Progenitor cell of endocrine pancreas (in vitro differentiated cells): Measurements from ENCODE around the gene TMEM132D. TPM values are rescaled to one million over a fixed set of nuclear protein-coding genes. Genes with fewer than 3 reads are reported as not detected.

ENCODE experiments used
- DNase-seq: peaks from one replicate; pipeline ENCODE4 v3.0.0; 2021; ENCODE audit warnings: low spot score; ENCODE audit not compliant: unreplicated experiment
- H3K27ac Mint-ChIP-seq: 2 replicates; pipeline ENCODE4 v1.8.0; 2021; ENCODE audit warnings: mild to moderate bottlenecking, moderate library complexity, mixed read lengths
- H3K27me3 Mint-ChIP-seq: 2 replicates; pipeline ENCODE4 v1.8.0; 2021; ENCODE audit warnings: mixed read lengths
- H3K36me3 Mint-ChIP-seq: 2 replicates; pipeline ENCODE4 v1.8.0; 2022; ENCODE audit warnings: mixed read lengths; ENCODE audit not compliant: insufficient read depth
- H3K4me1 Mint-ChIP-seq: 2 replicates; pipeline ENCODE4 v1.8.0; 2021; ENCODE audit warnings: low read depth, mixed read lengths
- H3K4me3 Mint-ChIP-seq: 2 replicates; pipeline ENCODE4 v1.8.0; 2021; ENCODE audit warnings: low read depth, mild to moderate bottlenecking, moderate library complexity, mixed read lengths
- H3K9me3 Mint-ChIP-seq: 2 replicates; pipeline ENCODE4 v1.8.0; 2021; ENCODE audit warnings: low read depth, mixed read lengths
- CTCF ChIP-seq: fragments of 200-600 bp; sonication (generic); IDR thresholded peaks from one replicate; pipeline ENCODE4 v1.5.0; 2021; ENCODE audit warnings: antibody characterized with exemption, mild to moderate bottlenecking; ENCODE audit not compliant: unreplicated experiment
- total RNA-seq: library from RNA; stranded (reverse); gene quantifications from 2 replicates; pipeline ENCODE4 v1.2.1, GENCODE V29; 2021

The TMEM132D gene
- total RNA-seq, 1 donor from 2014 or later = 0.46 TPM

GRCh38 chr12:129296671-129297070 lies 607.2 kb downstream of the TMEM132D start:
- no peak overlapping the region for H3K27ac Mint-ChIP-seq
- DNase-seq = no peak
- TF ChIP-seq CTCF = no peak
- no peaks in the 10 kb centered on the region for H3K36me3 Mint-ChIP-seq
- H3K4me3 Mint-ChIP-seq = no peak overlapping the region
- H3K4me1 Mint-ChIP-seq = no peaks in the 10 kb centered on the region
- H3K9me3 Mint-ChIP-seq = no peaks in the 10 kb centered on the region
- peaks cover 18% of the 10 kb centered on the region for H3K27me3 Mint-ChIP-seq

GRCh38 chr12:129294868-129295267 lies 609.0 kb downstream of the TMEM132D start:
- DNase-seq = no peak
- Mint-ChIP-seq H3K27ac (no peak overlapping the region), H3K27me3 (peaks cover 17% of the 10 kb centered on the region), H3K9me3 (no peaks in the 10 kb centered on the region), H3K4me1 (no peaks in the 10 kb centered on the region), H3K36me3 (no peaks in the 10 kb centered on the region), H3K4me3 (no peak overlapping the region)
- no peak for TF ChIP-seq CTCF

- no peak for TF ChIP-seq CTCF
- no peak for DNase-seq
- no peak overlapping the region for H3K27ac Mint-ChIP-seq
- H3K9me3 Mint-ChIP-seq = no peaks in the 10 kb centered on the region
- no peak overlapping the region for H3K4me3 Mint-ChIP-seq
- H3K27me3 Mint-ChIP-seq = peaks cover 31% of the 10 kb centered on the region
- H3K36me3 Mint-ChIP-seq = no peaks in the 10 kb centered on the region
- no peaks in the 10 kb centered on the region for H3K4me1 Mint-ChIP-seq
Observed at GRCh38 chr12:129279771-129280170, 624.1 kb downstream of the TMEM132D start.

- Mint-ChIP-seq H3K9me3 (no peaks in the 10 kb centered on the region), H3K27ac (no peak overlapping the region), H3K36me3 (no peaks in the 10 kb centered on the region), H3K4me1 (no peaks in the 10 kb centered on the region), H3K4me3 (no peak overlapping the region), H3K27me3 (peaks cover 22% of the 10 kb centered on the region)
- TF ChIP-seq CTCF = no peak
- DNase-seq = no peak
Observed at GRCh38 chr12:129276361-129277060, 627.3 kb downstream of the TMEM132D start.

- Mint-ChIP-seq H3K4me1 (no peaks in the 10 kb centered on the region), H3K27me3 (peaks cover 8% of the 10 kb centered on the region), H3K9me3 (peaks cover 5% of the 10 kb centered on the region), H3K27ac (no peak overlapping the region), H3K36me3 (no peaks in the 10 kb centered on the region), H3K4me3 (no peak overlapping the region)
- no peak for TF ChIP-seq CTCF
- no peak for DNase-seq
Observed at GRCh38 chr12:129269756-129270495, 633.9 kb downstream of the TMEM132D start.
